Nephron progenitor cell (in vitro differentiated cells): ENCODE data around the gene B2M.
A peak's percentile ranks its signal among the peaks of the same experiment; 100 is the strongest.
"Not testable (repeated sequence)": the region's sequence is repeated elsewhere in the genome, so short reads cannot be mapped to it uniquely, and the experiment has no call there.

Source experiments
- DNase-seq: peaks from one replicate; pipeline ENCODE4 v3.0.0; 2021
- H3K27ac Mint-ChIP-seq: 2 replicates; pipeline ENCODE4 v1.8.0; 2021; ENCODE audit warnings: mild to moderate bottlenecking, moderate library complexity, mixed read lengths
- H3K27me3 Mint-ChIP-seq: 2 replicates; pipeline ENCODE4 v1.8.0; 2021; ENCODE audit warnings: mild to moderate bottlenecking, low read depth, mixed read lengths; ENCODE audit not compliant: poor library complexity
- H3K36me3 Mint-ChIP-seq: 2 replicates; pipeline ENCODE4 v1.8.0; 2021; ENCODE audit warnings: low read depth, mixed read lengths
- H3K4me1 Mint-ChIP-seq: 2 replicates; pipeline ENCODE4 v1.8.0; 2021; ENCODE audit warnings: mixed read lengths
- H3K4me3 Mint-ChIP-seq: 2 replicates; pipeline ENCODE4 v1.8.0; 2021; ENCODE audit warnings: mild to moderate bottlenecking, moderate library complexity, mixed read lengths
- H3K9me3 Mint-ChIP-seq: 2 replicates; pipeline ENCODE4 v1.8.0; 2021; ENCODE audit warnings: mild to moderate bottlenecking, moderate library complexity, mixed read lengths
- CTCF ChIP-seq: fragments of 200-600 bp; sonication (generic); IDR thresholded peaks from 2 replicates; pipeline ENCODE4 v1.5.0; 2021; ENCODE audit warnings: antibody characterized with exemption

The B2M gene

GRCh38 chr15:44720460-44721176, 9.3 kb downstream of the B2M start:
- H3K36me3 Mint-ChIP-seq = peaks cover 20% of the 10 kb centered on the region
- no peaks in the 10 kb centered on the region for H3K9me3 Mint-ChIP-seq
- TF ChIP-seq CTCF = no peak
- peaks cover 2% of the 10 kb centered on the region for H3K27me3 Mint-ChIP-seq
- H3K27ac Mint-ChIP-seq = no peak overlapping the region
- peaks cover 7% of the 10 kb centered on the region for H3K4me1 Mint-ChIP-seq
- no peak for DNase-seq
- H3K4me3 Mint-ChIP-seq = no peak overlapping the region

- H3K36me3 Mint-ChIP-seq = peaks cover 10% of the 10 kb centered on the region
- H3K4me3 Mint-ChIP-seq = no peak overlapping the region
- TF ChIP-seq CTCF = no peak
- peaks cover 4% of the 10 kb centered on the region for H3K27me3 Mint-ChIP-seq
- H3K27ac Mint-ChIP-seq = no peak overlapping the region
- H3K4me1 Mint-ChIP-seq = peaks cover 17% of the 10 kb centered on the region
- DNase-seq = no peak
- no peaks in the 10 kb centered on the region for H3K9me3 Mint-ChIP-seq
Measured at GRCh38 chr15:44722011-44722410, 10.7 kb downstream of the B2M start.

GRCh38 chr15:44726136-44726535, 14.8 kb downstream of the B2M start:
- Mint-ChIP-seq H3K27me3 (peaks cover 13% of the 10 kb centered on the region), H3K4me1 (peaks cover 26% of the 10 kb centered on the region), H3K9me3 (no peaks in the 10 kb centered on the region), H3K27ac (peak overlapping the region; percentile 53), H3K4me3 (no peak overlapping the region), H3K36me3 (no peaks in the 10 kb centered on the region)
- TF ChIP-seq CTCF = no peak
- DNase-seq = no peak

- H3K9me3 Mint-ChIP-seq = no peaks in the 10 kb centered on the region
- peaks cover 17% of the 10 kb centered on the region for H3K27me3 Mint-ChIP-seq
- TF ChIP-seq CTCF = no peak
- peak overlapping the region; percentile 53 for H3K27ac Mint-ChIP-seq
- DNase-seq = no peak
- no peaks in the 10 kb centered on the region for H3K36me3 Mint-ChIP-seq
- H3K4me3 Mint-ChIP-seq = no peak overlapping the region
- peaks cover 26% of the 10 kb centered on the region for H3K4me1 Mint-ChIP-seq
Measured at GRCh38 chr15:44726568-44727484, 15.5 kb downstream of the B2M start.

GRCh38 chr15:44727485-44728231, 16.3 kb downstream of the B2M start:
- peak overlapping the region; percentile 30 for H3K4me3 Mint-ChIP-seq
- TF ChIP-seq CTCF = no peak
- DNase-seq = no peak
- H3K27ac Mint-ChIP-seq = no peak overlapping the region
- peaks cover 5% of the 10 kb centered on the region for H3K36me3 Mint-ChIP-seq
- H3K27me3 Mint-ChIP-seq = peaks cover 17% of the 10 kb centered on the region
- H3K9me3 Mint-ChIP-seq = no peaks in the 10 kb centered on the region
- H3K4me1 Mint-ChIP-seq = peaks cover 26% of the 10 kb centered on the region

GRCh38 chr15:44728232-44728575, 16.9 kb downstream of the B2M start:
- not testable (repeated sequence) for H3K36me3 Mint-ChIP-seq, H3K9me3 Mint-ChIP-seq, DNase-seq
- Mint-ChIP-seq H3K4me3 (peak overlapping the region; percentile 91), H3K27me3 (peaks cover 17% of the 10 kb centered on the region), H3K4me1 (peaks cover 26% of the 10 kb centered on the region), H3K27ac (peak overlapping the region; percentile 99)
